Ectodermal cell (in vitro differentiated cells): ENCODE measurements around the gene FNBP1L.
"Not testable (repeated sequence)": the region's sequence is repeated elsewhere in the genome, so short reads cannot be mapped to it uniquely, and the experiment has no call there.

Experiments used
- H3K27ac ChIP-seq: 2 replicates; pipeline ENCODE4 v1.7.0; 2013; ENCODE audit warnings: mild to moderate bottlenecking, low read depth, low read length; ENCODE audit not compliant: insufficient read depth, poor library complexity, severe bottlenecking
- H3K27me3 ChIP-seq: 2 replicates; pipeline ENCODE4 v1.7.0; 2013; ENCODE audit warnings: mild to moderate bottlenecking, low read length; ENCODE audit not compliant: insufficient read depth, control insufficient read depth, poor library complexity, severe bottlenecking
- H3K36me3 ChIP-seq: one replicate; pipeline ENCODE4 v1.7.0; 2013; ENCODE audit warnings: low read length; ENCODE audit not compliant: control insufficient read depth, insufficient read depth
- H3K4me1 ChIP-seq: one replicate; pipeline ENCODE4 v1.7.0; 2013; ENCODE audit warnings: low read length; ENCODE audit not compliant: control insufficient read depth, insufficient read depth
- H3K4me3 ChIP-seq: 2 replicates; pipeline ENCODE4 v1.7.0; 2013; ENCODE audit warnings: low read depth, low read length, control low read depth; ENCODE audit not compliant: insufficient read depth
- H3K9me3 ChIP-seq: 2 replicates; pipeline ENCODE4 v1.7.0; 2013; ENCODE audit warnings: mild to moderate bottlenecking, low read length, moderate library complexity; ENCODE audit not compliant: control insufficient read depth
- WGBS, 2 experiments: methylation state at CpG; one replicate each; pipeline ENCODE4 v1.1.7; 2013; ENCODE audit warnings: missing lambda C conversion rate in 2 of 2; 5-methylcytosine and 5-hydroxymethylcytosine counted together

Gene FNBP1L

GRCh38 chr1:93542398-93542797 is 94.5 kb downstream of the FNBP1L start:
- peaks cover 8% of the 10 kb centered on the region for H3K36me3 ChIP-seq

GRCh38 chr1:93546162-93546863 is 98.4 kb downstream of the FNBP1L start:
- Histone ChIP-seq H3K27ac (no peak overlapping the region), H3K27me3 (no peaks in the 10 kb centered on the region), H3K36me3 (peaks cover 22% of the 10 kb centered on the region), H3K4me1 (no peaks in the 10 kb centered on the region), H3K9me3 (no peaks in the 10 kb centered on the region), H3K4me3 (no peak overlapping the region)
- WGBS, 2 experiments: 89 to 98% methylated on average over 3 of the region's 3 CpGs

More at GRCh38 chr1:93542398-93542797, 94.5 kb downstream of the FNBP1L start:
- H3K9me3 ChIP-seq: no peaks in the 10 kb centered on the region
- WGBS, 2 experiments: no CpG with 5 or more reads among the region's 1 CpG
- no peak overlapping the region for H3K4me3 ChIP-seq
- no peaks in the 10 kb centered on the region for H3K27me3 ChIP-seq
- H3K27ac ChIP-seq: no peak overlapping the region
- H3K4me1 ChIP-seq: no peaks in the 10 kb centered on the region

GRCh38 chr1:93549131-93549530 is 101.2 kb downstream of the FNBP1L start:
- Histone ChIP-seq H3K4me1 (peaks cover 12% of the 10 kb centered on the region), H3K4me3 (no peak overlapping the region), H3K36me3 (peaks cover 22% of the 10 kb centered on the region), H3K27me3 (no peaks in the 10 kb centered on the region), H3K9me3 (no peaks in the 10 kb centered on the region), H3K27ac (no peak overlapping the region)
- WGBS, 2 experiments: 100% methylated on average over 1 of the region's 1 CpG

GRCh38 chr1:93549811-93550210 is 101.9 kb downstream of the FNBP1L start:
- Histone ChIP-seq H3K9me3 (no peaks in the 10 kb centered on the region), H3K27ac (no peak overlapping the region), H3K27me3 (no peaks in the 10 kb centered on the region), H3K36me3 (peaks cover 18% of the 10 kb centered on the region), H3K4me1 (peaks cover 12% of the 10 kb centered on the region), H3K4me3 (no peak overlapping the region)
- 98 to 100% methylated on average over 1 to 4 of the region's 4 CpGs for WGBS, 2 experiments

GRCh38 chr1:93552741-93553455 is 105.0 kb downstream of the FNBP1L start:
- no peaks in the 10 kb centered on the region for H3K9me3 ChIP-seq
- peaks cover 12% of the 10 kb centered on the region for H3K4me1 ChIP-seq
- WGBS, 2 experiments: 56 to 67% methylated on average over 8 to 9 of the region's 9 CpGs
- peaks cover 14% of the 10 kb centered on the region for H3K36me3 ChIP-seq
- H3K4me3 ChIP-seq: no peak overlapping the region
- no peaks in the 10 kb centered on the region for H3K27me3 ChIP-seq
- H3K27ac ChIP-seq: peak overlapping the region; percentile 55

GRCh38 chr1:93553886-93554490 is 106.1 kb downstream of the FNBP1L start:
- Histone ChIP-seq H3K4me1 (peaks cover 12% of the 10 kb centered on the region), H3K36me3 (peaks cover 14% of the 10 kb centered on the region)
- H3K27ac ChIP-seq, H3K9me3 ChIP-seq, H3K4me3 ChIP-seq, H3K27me3 ChIP-seq: not testable (repeated sequence)
- 85% methylated on average over 3 of the region's 4 CpGs; no CpG with 5 or more reads in 1 of the 2 experiments for WGBS, 2 experiments

GRCh38 chr1:93554883-93555872 is 107.3 kb downstream of the FNBP1L start:
- Histone ChIP-seq H3K36me3 (peaks cover 6% of the 10 kb centered on the region), H3K27me3 (no peaks in the 10 kb centered on the region)

GRCh38 chr1:93556291-93556690 is 108.4 kb downstream of the FNBP1L start:
- Histone ChIP-seq H3K27me3 (no peaks in the 10 kb centered on the region), H3K36me3 (peaks cover under 1% of the 10 kb centered on the region), H3K4me1 (peaks cover 12% of the 10 kb centered on the region), H3K4me3 (no peak overlapping the region), H3K9me3 (no peaks in the 10 kb centered on the region), H3K27ac (no peak overlapping the region)
- whole genome bisulfite sequencing, 2 experiments: 93 to 97% methylated on average over 2 of the region's 2 CpGs

More at GRCh38 chr1:93554883-93555872, 107.3 kb downstream of the FNBP1L start:
- 95 to 98% methylated on average over 6 to 7 of the region's 7 CpGs for WGBS, 2 experiments
- Histone ChIP-seq H3K4me3 (no peak overlapping the region), H3K4me1 (peaks cover 12% of the 10 kb centered on the region), H3K27ac (no peak overlapping the region), H3K9me3 (no peaks in the 10 kb centered on the region)

GRCh38 chr1:93559045-93559444 is 111.1 kb downstream of the FNBP1L start:
- Histone ChIP-seq H3K27ac (no peak overlapping the region), H3K36me3 (peaks cover 8% of the 10 kb centered on the region), H3K4me1 (no peaks in the 10 kb centered on the region), H3K4me3 (no peak overlapping the region), H3K27me3 (no peaks in the 10 kb centered on the region), H3K9me3 (no peaks in the 10 kb centered on the region)
- WGBS, 2 experiments: 93 to 100% methylated on average over 2 of the region's 2 CpGs
